GM21381 (cell line): ENCODE measurements around the gene LHB.

Experiments used
- ATAC-seq: cut with Tn5 transposase; IDR thresholded peaks from one replicate; pipeline ENCODE4 v1.9.1; 2021; ENCODE audit warnings: mild to moderate bottlenecking, moderate library complexity; ENCODE audit not compliant: unreplicated experiment

Gene LHB

GRCh38 chr19:49014123-49014869 is 2.6 kb downstream of the LHB start:
- no peak for ATAC-seq

GRCh38 chr19:49011194-49011593 is 5.7 kb downstream of the LHB start:
- no peak for ATAC-seq

GRCh38 chr19:49010453-49010852 is 6.4 kb downstream of the LHB start:
- ATAC-seq: no peak

GRCh38 chr19:49009828-49010227 is 7.1 kb downstream of the LHB start:
- no peak for ATAC-seq

GRCh38 chr19:49006905-49007304 is 10.0 kb downstream of the LHB start:
- ATAC-seq: no peak

GRCh38 chr19:49004964-49005614 is 11.8 kb downstream of the LHB start:
- ATAC-seq: no peak

- no peak for ATAC-seq
Measured at GRCh38 chr19:49004133-49004532, 12.8 kb downstream of the LHB start.

GRCh38 chr19:48999481-49000325 is 17.2 kb downstream of the LHB start:
- no peak for ATAC-seq

GRCh38 chr19:48997972-48998371 is 18.9 kb downstream of the LHB start:
- no peak for ATAC-seq

GRCh38 chr19:48994035-48994386 is 22.9 kb downstream of the LHB start:
- ATAC-seq: no peak

GRCh38 chr19:48993175-48994034 is 23.5 kb downstream of the LHB start, which contains the start of the genes GYS1 and RUVBL2:
GYS1 (minus strand) TSS chr19:48993309; CDS start chr19:48993112, 197 bp downstream.
RUVBL2 (plus strand) TSS chr19:48993887; CDS start chr19:48993912, 25 bp downstream.
- ATAC-seq: peak; percentile 87

GRCh38 chr19:48992581-48993174 is 24.2 kb downstream of the LHB start:
- no peak for ATAC-seq

- ATAC-seq: no peak
Measured at GRCh38 chr19:48991873-48992580, 24.9 kb downstream of the LHB start.

GRCh38 chr19:48991011-48991609 is 25.8 kb downstream of the LHB start:
- ATAC-seq: no peak

- ATAC-seq: no peak
Measured at GRCh38 chr19:48990400-48990799, 26.5 kb downstream of the LHB start.

- no peak for ATAC-seq
Measured at GRCh38 chr19:48989701-48990291, 27.1 kb downstream of the LHB start.

GRCh38 chr19:48988860-48989259 is 28.0 kb downstream of the LHB start:
- no peak for ATAC-seq

GRCh38 chr19:48988286-48988685 is 28.6 kb downstream of the LHB start:
- no peak for ATAC-seq

GRCh38 chr19:48987323-48987722 is 29.6 kb downstream of the LHB start:
- ATAC-seq: no peak
